H9 (cell line): ENCODE data around the gene ARCN1. TPM values are rescaled to one million over a fixed set of nuclear protein-coding genes. Genes with fewer than 3 reads are reported as not detected.

Source experiments
- DNase-seq: peaks from one replicate; pipeline ENCODE4 v3.0.0-alpha.2; 2017
- H2AFZ ChIP-seq: one replicate; pipeline ENCODE4 v1.6.1; 2013; ENCODE audit warnings: mild to moderate bottlenecking, low read length, control low read depth, moderate library complexity
- H2AK5ac ChIP-seq: 2 replicates; pipeline ENCODE4 v1.6.1; 2013; ENCODE audit warnings: low read length, control low read depth, mixed read lengths; ENCODE audit not compliant: insufficient read length
- H2BK120ac ChIP-seq: one replicate; pipeline ENCODE4 v1.6.1; 2013; ENCODE audit warnings: low read depth, mild to moderate bottlenecking, low read length, control low read depth, inconsistent platforms; ENCODE audit not compliant: poor library complexity, severe bottlenecking
- H2BK12ac ChIP-seq: 2 replicates; pipeline ENCODE4 v1.6.1; 2013; ENCODE audit warnings: low read length, control low read depth, mixed read lengths, low read depth; ENCODE audit not compliant: insufficient read length
- H2BK15ac ChIP-seq: 2 replicates; pipeline ENCODE4 v1.6.1; 2013; ENCODE audit warnings: low read depth, low read length, control low read depth
- H2BK20ac ChIP-seq: one replicate; pipeline ENCODE4 v1.6.1; 2013; ENCODE audit warnings: low read depth, mild to moderate bottlenecking, low read length, control low read depth, inconsistent platforms; ENCODE audit not compliant: poor library complexity, severe bottlenecking
- H2BK5ac ChIP-seq: 2 replicates; pipeline ENCODE4 v1.6.1; 2013; ENCODE audit warnings: low read length, control low read depth, mixed read lengths; ENCODE audit not compliant: insufficient read length
- H3K14ac ChIP-seq: 2 replicates; pipeline ENCODE4 v1.6.1; 2013; ENCODE audit warnings: low read length, control low read depth; ENCODE audit not compliant: insufficient read depth
- H3K18ac ChIP-seq: 2 replicates; pipeline ENCODE4 v1.6.1; 2013; ENCODE audit warnings: low read depth, mild to moderate bottlenecking, mixed read lengths, low read length, control low read depth; ENCODE audit not compliant: insufficient read length
- H3K23ac ChIP-seq: 2 replicates; pipeline ENCODE4 v1.6.1; 2013; ENCODE audit warnings: low read length, control low read depth, mixed read lengths, low read depth; ENCODE audit not compliant: insufficient read length
- H3K23me2 ChIP-seq: 2 replicates; pipeline ENCODE4 v1.6.1; 2013; ENCODE audit warnings: low read depth, mild to moderate bottlenecking, mixed read lengths, low read length, control low read depth; ENCODE audit not compliant: insufficient read length, poor library complexity, severe bottlenecking
- H3K27ac ChIP-seq: 2 replicates; pipeline ENCODE4 v1.5.1; 2013; ENCODE audit warnings: low read length, control low read depth, mixed read lengths, low read depth; ENCODE audit not compliant: insufficient read length
- H3K27me3 ChIP-seq: 2 replicates; pipeline ENCODE4 v1.6.1; 2013; ENCODE audit warnings: low read length, control low read depth, inconsistent platforms; ENCODE audit not compliant: insufficient read depth
- H3K4ac ChIP-seq: 2 replicates; pipeline ENCODE4 v1.6.1; 2013; ENCODE audit warnings: low read depth, mild to moderate bottlenecking, control low read depth, inconsistent platforms, low read length, moderate library complexity
- H3K4me1 ChIP-seq: 2 replicates; pipeline ENCODE4 v1.6.1; 2013; ENCODE audit warnings: low read length, control low read depth, inconsistent platforms; ENCODE audit not compliant: insufficient read depth
- H3K4me2 ChIP-seq: 2 replicates; pipeline ENCODE4 v1.6.1; 2013; ENCODE audit warnings: low read length, control low read depth, mixed read lengths; ENCODE audit not compliant: insufficient read length, insufficient read depth
- H3K56ac ChIP-seq: 2 replicates; pipeline ENCODE4 v1.6.1; 2013; ENCODE audit warnings: low read depth, mild to moderate bottlenecking, mixed read lengths, low read length, control low read depth; ENCODE audit not compliant: insufficient read length
- H3K79me1 ChIP-seq: 2 replicates; pipeline ENCODE4 v1.6.1; 2013; ENCODE audit warnings: low read depth, mild to moderate bottlenecking, moderate library complexity, low read length, control low read depth, inconsistent platforms; ENCODE audit not compliant: insufficient read depth, poor library complexity, severe bottlenecking
- H3K79me2 ChIP-seq: 2 replicates; pipeline ENCODE4 v1.6.1; 2013; ENCODE audit warnings: low read length, control low read depth, inconsistent platforms; ENCODE audit not compliant: insufficient read depth
- H3K9ac ChIP-seq: 2 replicates; pipeline ENCODE4 v1.6.1; 2013; ENCODE audit warnings: low read length, control low read depth, mixed read lengths; ENCODE audit not compliant: insufficient read length; ENCODE audit errors: extremely low read depth
- H3K9me3 ChIP-seq: one replicate; pipeline ENCODE4 v1.6.1; 2013; ENCODE audit warnings: low read depth, low read length, inconsistent platforms; ENCODE audit not compliant: control insufficient read depth
- H3T11ph ChIP-seq: one replicate; pipeline ENCODE4 v1.6.1; 2013; ENCODE audit warnings: mild to moderate bottlenecking, low read length, control low read depth, inconsistent platforms
- H4K20me1 ChIP-seq: one replicate; pipeline ENCODE4 v1.6.1; 2013; ENCODE audit not compliant: control insufficient read depth, insufficient read length, insufficient read depth
- H4K5ac ChIP-seq: 2 replicates; pipeline ENCODE4 v1.6.1; 2013; ENCODE audit warnings: low read depth, mild to moderate bottlenecking, mixed read lengths, low read length, control low read depth; ENCODE audit not compliant: insufficient read length
- H4K8ac ChIP-seq: replicated peaks from 2 replicates; pipeline ENCODE4 v1.6.1; 2013; ENCODE audit warnings: low read length, control low read depth, mixed read lengths, low read depth; ENCODE audit not compliant: insufficient read length
- H4K91ac ChIP-seq: 2 replicates; pipeline ENCODE4 v1.6.1; 2013; ENCODE audit warnings: low read depth, mild to moderate bottlenecking, moderate library complexity, mixed read lengths, low read length, control low read depth; ENCODE audit not compliant: insufficient read length
- H3K27ac Mint-ChIP-seq, 3 experiments: 2 replicates in 2 of 3; 3 replicates in 1 of 3; pipeline ENCODE4 v1.8.0; 2020 to 2021; ENCODE audit warnings: mixed read lengths in 3 of 3, mild to moderate bottlenecking in 1 of 3, moderate library complexity in 1 of 3
- H3K27me3 Mint-ChIP-seq: 2 replicates; pipeline ENCODE4 v1.8.0; 2021; ENCODE audit warnings: low read depth, mild to moderate bottlenecking, moderate library complexity, mixed read lengths
- H3K36me3 Mint-ChIP-seq, 3 experiments: 2 replicates in 2 of 3; 3 replicates in 1 of 3; pipeline ENCODE4 v1.8.0; 2020 to 2021; ENCODE audit warnings: low read depth in 3 of 3, mixed read lengths in 3 of 3; ENCODE audit not compliant: insufficient read depth in 1 of 3
- H3K4me1 Mint-ChIP-seq, 2 experiments: 2 replicates each; pipeline ENCODE4 v1.8.0; 2020; ENCODE audit warnings: mixed read lengths in 2 of 2
- H3K4me3 Mint-ChIP-seq, 2 experiments: 2 replicates in 1 of 2; 3 replicates in 1 of 2; pipeline ENCODE4 v1.8.0; 2020 to 2021; ENCODE audit warnings: mild to moderate bottlenecking in 2 of 2, mixed read lengths in 2 of 2, moderate library complexity in 1 of 2
- H3K9me3 Mint-ChIP-seq, 2 experiments: 2 replicates in 1 of 2; 3 replicates in 1 of 2; pipeline ENCODE4 v1.8.0; 2020; ENCODE audit warnings: mild to moderate bottlenecking in 2 of 2, mixed read lengths in 2 of 2, moderate library complexity in 1 of 2
- WGBS: extraction: QIAGEN DNeasy Blood & Tissue Kit; methylation state at CpG from one replicate; pipeline ENCODE4 v1.1.7; 2013; ENCODE audit warnings: missing lambda C conversion rate, low lambda C conversion rate, mixed read lengths; ENCODE audit not compliant: insufficient read length; ENCODE audit errors: extremely low coverage; 5-methylcytosine and 5-hydroxymethylcytosine counted together
- total RNA-seq: library from RNA; stranded (reverse); gene quantifications from 2 replicates; pipeline ENCODE4 v1.2.1, GENCODE V29; 2021
- TF ChIP-seq, protein P1 (sequence below): fragments of 200-600 bp; sonication (generic); conservative IDR thresholded peaks from 3 replicates; pipeline ENCODE4 v1.8.0; 2021; ENCODE audit warnings: antibody characterized with exemption, mild to moderate bottlenecking

ARCN1 gene
- total RNA-seq, 1 experiment from 2014 or later = 152 TPM

DNA sequence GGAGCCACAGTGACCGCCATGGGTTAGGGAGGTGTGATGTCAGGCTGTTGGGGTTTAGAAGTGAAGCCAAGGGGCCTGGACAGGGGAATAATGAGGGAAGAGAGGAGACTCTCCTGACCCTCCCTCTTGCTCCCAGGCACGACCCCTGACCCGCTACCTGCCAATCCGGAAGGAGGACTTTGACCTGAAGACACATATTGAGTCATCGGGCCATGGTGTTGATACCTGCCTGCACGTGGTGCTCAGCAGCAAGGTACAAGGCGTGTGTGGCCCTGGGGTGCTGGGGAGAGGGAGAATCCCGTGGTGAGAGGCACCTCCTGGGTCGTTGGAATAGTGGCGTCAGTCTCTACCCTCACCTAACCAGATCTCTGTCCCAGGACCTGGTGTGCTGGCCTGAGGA is 77.7 kb downstream of the ARCN1 start:
- no peak overlapping the region for H2AFZ ChIP-seq
- H3K27me3 ChIP-seq = no peaks in the 10 kb centered on the region
- peaks cover 37 to 84% (median 81%) of the 10 kb centered on the region in 3 experiments; a peak in 6 of 7 replicates for H3K36me3 Mint-ChIP-seq
- H3K79me2 ChIP-seq = no peaks in the 10 kb centered on the region
- TF ChIP-seq, protein P1, sequence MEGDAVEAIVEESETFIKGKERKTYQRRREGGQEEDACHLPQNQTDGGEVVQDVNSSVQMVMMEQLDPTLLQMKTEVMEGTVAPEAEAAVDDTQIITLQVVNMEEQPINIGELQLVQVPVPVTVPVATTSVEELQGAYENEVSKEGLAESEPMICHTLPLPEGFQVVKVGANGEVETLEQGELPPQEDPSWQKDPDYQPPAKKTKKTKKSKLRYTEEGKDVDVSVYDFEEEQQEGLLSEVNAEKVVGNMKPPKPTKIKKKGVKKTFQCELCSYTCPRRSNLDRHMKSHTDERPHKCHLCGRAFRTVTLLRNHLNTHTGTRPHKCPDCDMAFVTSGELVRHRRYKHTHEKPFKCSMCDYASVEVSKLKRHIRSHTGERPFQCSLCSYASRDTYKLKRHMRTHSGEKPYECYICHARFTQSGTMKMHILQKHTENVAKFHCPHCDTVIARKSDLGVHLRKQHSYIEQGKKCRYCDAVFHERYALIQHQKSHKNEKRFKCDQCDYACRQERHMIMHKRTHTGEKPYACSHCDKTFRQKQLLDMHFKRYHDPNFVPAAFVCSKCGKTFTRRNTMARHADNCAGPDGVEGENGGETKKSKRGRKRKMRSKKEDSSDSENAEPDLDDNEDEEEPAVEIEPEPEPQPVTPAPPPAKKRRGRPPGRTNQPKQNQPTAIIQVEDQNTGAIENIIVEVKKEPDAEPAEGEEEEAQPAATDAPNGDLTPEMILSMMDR = no peak
- no peak overlapping the region for H2BK12ac ChIP-seq
- H3K27ac Mint-ChIP-seq = no peak overlapping the region
- no peaks in the 10 kb centered on the region for H3K23me2 ChIP-seq
- no peaks in the 10 kb centered on the region for H3K4me1 Mint-ChIP-seq
- no peak overlapping the region for H3T11ph ChIP-seq
- no peak overlapping the region for H3K9ac ChIP-seq
- no peak overlapping the region for H4K5ac ChIP-seq
- H2AK5ac ChIP-seq = no peak overlapping the region
- no CpG with 5 or more reads among the region's 10 CpGs for WGBS
- no peak for DNase-seq
- no peak overlapping the region for H3K56ac ChIP-seq
- H3K4me1 ChIP-seq = no peaks in the 10 kb centered on the region
- H3K4ac ChIP-seq = no peak overlapping the region
- H2BK20ac ChIP-seq = no peak overlapping the region
- H3K23ac ChIP-seq = no peak overlapping the region
- H3K4me2 ChIP-seq = no peak overlapping the region
- H3K79me1 ChIP-seq = no peaks in the 10 kb centered on the region
- no peak overlapping the region for H2BK15ac ChIP-seq
- H2BK120ac ChIP-seq = no peak overlapping the region
- H2BK5ac ChIP-seq = no peak overlapping the region
- no peaks in the 10 kb centered on the region for H3K9me3 Mint-ChIP-seq
- no peak overlapping the region for H4K8ac ChIP-seq
- H4K20me1 ChIP-seq = no peaks in the 10 kb centered on the region
- no peak overlapping the region for H3K4me3 Mint-ChIP-seq
- no peak overlapping the region for H3K27ac ChIP-seq
- no peak overlapping the region for H4K91ac ChIP-seq
- H3K18ac ChIP-seq = no peak overlapping the region
- H3K9me3 ChIP-seq = no peaks in the 10 kb centered on the region
- H3K14ac ChIP-seq = no peak overlapping the region
- H3K27me3 Mint-ChIP-seq = no peaks in the 10 kb centered on the region
